GM21619 (cell line): ENCODE measurements around the gene MSANTD1.

Experiments used
- ATAC-seq: cut with Tn5 transposase; IDR thresholded peaks from one replicate; pipeline ENCODE4 v1.9.1; 2021; ENCODE audit not compliant: unreplicated experiment

MSANTD1 gene

GRCh38 chr4:3261411-3262207, 12.7 kb downstream of the MSANTD1 start:
- ATAC-seq = no peak

GRCh38 chr4:3262208-3263052, 13.5 kb downstream of the MSANTD1 start:
- ATAC-seq = no peak

GRCh38 chr4:3263053-3263875, 14.3 kb downstream of the MSANTD1 start:
- no peak for ATAC-seq

- ATAC-seq = no peak
Measured at GRCh38 chr4:3263876-3264193, 14.9 kb downstream of the MSANTD1 start.

- ATAC-seq = no peak
Measured at GRCh38 chr4:3266076-3266475, 17.1 kb downstream of the MSANTD1 start.

- no peak for ATAC-seq
Measured at GRCh38 chr4:3267576-3268394, 18.8 kb downstream of the MSANTD1 start.

- no peak for ATAC-seq
Measured at GRCh38 chr4:3268395-3269104, 19.6 kb downstream of the MSANTD1 start.

GRCh38 chr4:3269105-3269927, 20.4 kb downstream of the MSANTD1 start:
- ATAC-seq = no peak

- no peak for ATAC-seq
Measured at GRCh38 chr4:3269991-3270611, 21.1 kb downstream of the MSANTD1 start.

GRCh38 chr4:3271131-3271530, 22.2 kb downstream of the MSANTD1 start:
- no peak for ATAC-seq

- no peak for ATAC-seq
Measured at GRCh38 chr4:3276986-3277385, 28.0 kb downstream of the MSANTD1 start.

GRCh38 chr4:3280466-3280865, 31.5 kb downstream of the MSANTD1 start:
- ATAC-seq = no peak

- no peak for ATAC-seq
Measured at GRCh38 chr4:3283483-3283882, 34.5 kb downstream of the MSANTD1 start.

- no peak for ATAC-seq
Measured at GRCh38 chr4:3283916-3284315, 35.0 kb downstream of the MSANTD1 start.

GRCh38 chr4:3284734-3285557, 36.0 kb downstream of the MSANTD1 start:
- ATAC-seq = no peak

- ATAC-seq = peak; percentile 95
Measured at GRCh38 chr4:3285558-3286334, 36.8 kb downstream of the MSANTD1 start.
